IPS DF 4.7 (cell line): Measurements from ENCODE around the gene FAM117B.
"Not testable (repeated sequence)": the region's sequence is repeated elsewhere in the genome, so short reads cannot be mapped to it uniquely, and the experiment has no call there.

Experiments used
- DNase-seq: peaks from one replicate; pipeline ENCODE4 v3.0.0-alpha.2; 2013; ENCODE audit warnings: low spot score; ENCODE audit errors: extremely low read depth

The FAM117B gene

DNA sequence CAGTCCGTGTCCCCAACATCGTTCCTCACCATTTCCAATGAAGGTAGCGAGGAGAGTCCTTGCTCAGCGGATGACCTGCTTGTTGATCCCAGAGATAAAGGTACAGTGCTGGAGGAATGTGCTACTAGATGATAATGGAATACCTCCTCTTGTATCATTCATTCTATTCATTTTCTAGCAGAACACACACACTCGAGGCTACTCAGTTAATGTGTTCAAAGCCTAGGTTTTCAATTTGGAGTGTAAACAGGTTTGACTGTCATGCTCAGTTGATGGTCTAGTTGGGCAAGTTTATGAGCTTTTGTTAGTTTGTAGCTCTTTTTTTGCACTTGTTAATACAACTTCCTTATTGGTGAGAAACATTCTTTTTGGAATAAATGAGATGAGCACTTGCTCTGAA is 122.6 kb downstream of the FAM117B start:
- DNase-seq, result no peak

DNA sequence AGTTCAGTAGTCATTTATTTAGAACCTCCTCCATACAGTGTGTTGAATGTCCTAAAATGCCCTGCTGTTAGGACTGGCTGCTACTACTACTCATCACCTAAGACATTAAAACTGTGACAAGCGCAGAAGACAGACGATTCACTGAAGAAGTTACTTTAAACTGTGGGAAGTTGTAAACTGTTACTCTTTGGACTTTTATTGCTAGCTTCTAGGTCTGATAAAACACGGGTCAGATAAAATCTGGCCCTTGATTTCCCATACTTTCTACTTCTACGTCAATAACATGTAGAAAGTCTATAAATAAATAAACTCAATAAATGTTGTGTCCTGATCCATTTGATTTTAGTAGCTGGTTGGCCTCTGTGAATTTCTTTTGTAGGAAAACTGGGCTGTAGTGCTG is 123.4 kb downstream of the FAM117B start:
- no peak for DNase-seq

DNA sequence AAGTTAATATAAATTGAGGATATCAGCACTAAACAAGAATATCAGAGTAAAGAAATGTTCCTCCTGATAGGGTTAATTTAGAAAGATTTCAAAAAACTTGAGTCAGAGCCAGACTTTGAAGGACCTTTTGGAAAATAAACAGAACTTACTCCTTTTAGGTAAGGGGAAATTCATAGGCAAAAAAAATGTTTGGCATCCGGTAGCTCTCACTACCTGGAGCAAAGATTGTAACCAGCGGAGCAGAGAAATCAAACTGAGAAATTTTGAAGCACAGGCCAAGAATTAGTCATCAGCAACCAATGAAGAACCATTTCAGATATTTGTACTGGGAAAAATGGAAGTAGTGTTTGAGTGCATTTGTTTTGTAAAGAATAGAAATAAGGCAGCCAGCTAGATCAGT is 123.8 kb downstream of the FAM117B start:
- DNase-seq, result no peak

DNA sequence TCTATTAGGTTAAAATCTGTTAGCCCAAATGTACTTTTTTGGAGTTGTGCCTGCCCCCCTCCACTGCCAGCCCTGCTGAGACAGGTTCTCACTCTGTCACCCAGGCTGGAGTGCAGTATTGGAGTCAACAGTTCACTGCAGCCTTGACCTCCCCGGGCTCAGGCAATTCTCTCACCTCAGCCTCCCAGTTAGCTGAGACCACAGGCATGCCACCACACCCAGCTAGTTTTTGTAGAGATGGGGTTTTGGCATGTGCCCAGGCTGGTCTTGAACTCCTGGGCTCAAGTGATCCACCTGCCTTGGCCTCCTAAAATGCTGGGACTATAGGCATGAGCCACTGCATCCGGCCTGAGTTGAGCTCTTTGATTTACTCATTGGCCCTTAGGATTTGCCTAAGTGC is 126.1 kb downstream of the FAM117B start:
- DNase-seq, result no peak

DNA sequence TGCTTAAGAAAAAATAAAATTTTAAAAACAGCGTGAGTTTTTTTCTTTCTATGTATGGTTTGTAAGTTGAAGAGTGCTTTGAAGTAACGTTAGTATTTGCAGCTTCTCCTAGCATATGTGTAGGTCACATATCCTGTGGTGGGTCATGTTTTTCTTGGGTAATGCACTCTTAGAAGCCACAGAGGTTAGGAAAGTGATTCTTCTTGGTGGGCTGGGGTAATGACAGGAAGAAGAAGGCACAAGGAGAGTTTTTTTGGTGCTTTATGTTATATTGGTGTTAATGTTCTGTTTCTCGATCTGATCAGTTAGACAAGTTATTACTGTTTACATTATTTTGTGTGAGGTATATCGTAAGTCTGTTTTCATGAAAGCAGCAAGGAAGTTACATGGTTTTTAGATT is 127.8 kb downstream of the FAM117B start:
- DNase-seq, result no peak

DNA sequence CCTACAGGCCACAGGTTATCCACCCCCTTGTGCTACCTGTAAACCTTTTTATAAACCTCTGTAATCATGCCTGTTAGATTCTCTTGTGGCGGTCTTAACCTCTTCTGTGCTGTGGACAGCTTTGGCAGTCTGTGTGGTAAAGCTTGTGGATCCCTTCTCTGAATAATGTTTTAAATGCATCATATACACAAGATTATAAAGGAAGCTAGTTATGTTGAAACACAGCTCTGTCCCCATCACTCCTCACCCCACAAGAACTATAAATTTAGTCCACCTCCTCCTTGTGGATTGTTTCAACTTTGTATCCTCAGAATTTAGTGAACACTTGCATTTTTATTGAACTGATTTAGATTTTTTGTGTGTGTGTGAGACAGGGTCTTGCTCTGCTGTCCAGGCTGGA is 129.1 kb downstream of the FAM117B start:
- DNase-seq, result no peak

DNA sequence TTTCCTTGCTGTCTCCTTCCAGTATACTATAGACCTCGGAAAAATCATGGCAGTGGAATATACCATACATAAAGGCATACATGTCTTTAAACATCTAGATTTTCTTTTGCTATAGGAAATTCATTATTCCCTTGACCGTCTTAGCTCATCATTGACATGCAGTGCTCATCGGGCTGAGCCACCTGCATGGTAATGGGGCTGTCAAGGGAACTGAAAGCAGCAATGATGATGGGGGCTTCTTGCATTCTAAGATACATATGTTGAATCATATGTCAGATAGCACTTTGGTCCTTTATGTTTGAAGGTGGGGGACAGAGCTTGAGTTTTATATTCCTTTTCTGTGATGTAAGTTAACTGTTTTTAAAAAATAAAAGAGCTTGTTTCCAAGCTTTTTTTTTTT is 130.2 kb downstream of the FAM117B start:
- no peak for DNase-seq

DNA sequence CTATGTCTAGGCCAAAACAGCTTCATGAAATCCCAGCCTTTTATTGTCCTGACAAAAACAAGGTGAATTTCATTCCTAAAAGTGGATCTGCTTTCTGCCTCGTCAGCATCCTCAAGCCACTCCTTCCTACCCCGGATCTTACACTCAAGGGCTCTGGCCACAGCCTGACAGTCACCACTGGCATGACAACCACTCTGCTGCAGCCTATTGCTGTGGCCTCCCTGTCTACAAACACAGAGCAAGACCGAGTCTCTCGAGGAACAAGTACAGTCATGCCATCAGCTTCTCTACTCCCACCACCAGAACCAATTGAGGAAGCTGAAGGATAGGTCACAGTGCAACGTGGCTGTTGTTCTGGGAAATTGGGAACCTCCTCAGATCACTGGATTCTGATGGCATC is 130.7 kb downstream of the FAM117B start:
- DNase-seq, result no peak

DNA sequence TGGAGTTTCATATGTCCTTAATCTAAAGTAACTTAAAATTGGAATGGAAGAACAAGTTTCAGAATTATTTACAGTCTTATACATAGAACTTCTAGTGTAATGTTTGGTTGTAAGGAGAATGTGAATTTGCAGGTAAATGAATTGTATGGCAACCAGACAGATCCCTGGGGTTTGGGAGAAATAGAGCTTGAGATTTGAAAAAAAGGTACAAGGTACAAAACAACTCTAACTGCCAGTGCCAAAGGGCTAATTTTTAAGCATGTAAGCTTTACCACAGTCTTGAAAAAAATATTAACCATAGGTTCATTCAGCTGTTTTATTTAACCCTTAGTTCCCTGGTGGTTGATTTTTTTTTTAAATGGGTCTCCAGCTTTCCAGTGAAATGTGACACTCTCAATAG is 133.5 kb downstream of the FAM117B start:
- DNase-seq, result no peak

DNA sequence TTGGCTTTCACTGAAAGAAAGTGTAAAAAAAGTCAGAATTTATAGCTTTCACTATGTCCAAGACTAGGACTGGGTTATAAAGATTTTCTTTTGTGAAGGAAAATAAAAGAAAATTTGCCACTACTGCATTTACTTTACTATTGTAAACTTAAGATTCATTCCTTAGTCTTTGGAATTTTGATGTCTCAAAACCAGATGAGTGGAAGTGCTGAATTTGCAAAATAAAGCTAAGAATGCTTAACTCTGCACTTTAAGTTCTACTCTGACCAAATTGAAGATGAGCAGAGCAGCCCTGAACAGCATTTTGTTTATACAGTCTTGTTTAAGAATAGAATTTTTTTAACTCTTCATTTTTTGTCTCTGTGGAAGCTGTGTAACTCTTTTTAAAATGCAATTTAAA is 134.4 kb downstream of the FAM117B start:
- DNase-seq, result no peak

DNA sequence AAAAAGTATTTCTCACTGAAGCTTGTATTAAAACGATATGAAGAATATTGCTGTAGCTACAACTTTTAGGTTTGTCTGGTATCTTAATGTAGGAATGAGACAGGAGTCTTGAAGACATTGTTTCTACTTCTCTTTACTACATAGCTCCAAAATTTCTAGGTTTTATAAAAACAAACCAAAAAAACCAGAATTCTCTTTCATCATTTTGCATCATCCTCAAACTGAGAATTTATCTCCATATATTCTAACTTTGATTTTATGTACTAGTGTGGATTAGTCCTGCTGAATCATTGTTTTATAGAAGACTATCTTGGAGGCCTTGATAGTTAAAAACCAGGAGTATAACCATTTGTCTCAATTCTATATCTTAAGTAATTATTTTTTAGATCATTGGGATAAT is 136.6 kb downstream of the FAM117B start:
- DNase-seq, result no peak

DNA sequence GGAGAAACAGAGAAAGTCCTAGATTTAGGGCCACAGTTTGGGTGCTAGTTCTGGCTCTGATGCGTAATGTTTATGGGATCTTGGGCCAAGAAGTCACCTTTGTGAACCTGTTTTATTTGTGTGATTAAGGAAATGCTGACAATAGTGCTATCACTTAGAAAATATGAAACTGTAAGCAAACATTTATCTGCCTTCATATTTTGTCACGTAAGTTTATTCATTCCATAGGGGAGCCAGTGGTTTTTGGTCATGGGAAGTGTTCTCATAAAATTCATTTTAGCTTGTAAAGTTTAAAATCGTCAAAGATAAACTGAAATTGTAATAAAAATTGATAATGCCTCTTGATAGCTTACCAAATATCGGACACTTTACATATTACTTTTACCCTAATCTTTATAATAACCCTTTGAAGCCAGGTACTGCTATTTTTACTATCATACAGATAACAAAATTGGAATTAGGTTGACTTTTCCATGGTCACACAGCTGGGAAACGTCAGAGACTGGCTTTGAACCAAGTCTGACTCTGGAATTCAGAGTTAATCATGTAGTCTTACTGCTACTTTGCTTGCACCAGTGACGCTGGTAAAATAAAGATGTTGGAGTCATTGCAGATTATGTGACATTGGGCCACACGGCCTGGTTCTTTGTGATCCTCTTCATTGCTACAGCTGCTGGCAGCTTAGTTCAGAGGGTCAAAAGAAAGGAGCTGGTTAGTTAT is 137.1 kb downstream of the FAM117B start:
- DNase-seq, result no peak

DNA sequence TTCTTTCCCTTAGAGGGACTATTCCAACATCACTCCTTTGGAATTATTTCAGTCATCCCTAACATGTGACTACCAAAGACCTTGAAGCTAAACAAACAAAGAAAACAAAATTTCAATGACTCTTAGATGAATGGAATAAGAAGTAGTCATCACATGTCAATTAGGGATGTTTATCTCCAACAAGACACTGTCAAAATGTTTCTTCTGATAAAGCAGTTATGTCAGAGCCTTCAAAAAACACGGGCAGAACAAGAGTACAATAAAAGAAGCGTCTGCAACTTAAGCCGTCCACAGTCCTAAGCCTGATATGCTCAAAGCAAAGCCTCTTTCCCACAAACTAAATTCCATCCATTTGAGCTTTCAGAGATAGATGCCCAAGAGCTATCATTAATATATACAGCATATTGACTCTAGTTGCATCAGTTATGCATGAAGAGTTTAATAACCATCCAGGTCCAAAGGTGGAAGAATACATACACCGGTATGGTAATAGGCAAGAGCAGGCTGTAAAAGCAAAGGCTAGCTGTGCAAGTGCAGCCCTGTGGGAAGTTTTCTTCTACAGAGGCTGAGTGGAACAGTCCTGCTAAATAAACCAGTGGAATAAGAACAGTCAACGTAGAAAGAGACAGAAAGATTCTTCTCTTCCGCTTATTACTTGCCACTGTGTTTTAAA is 138.7 kb downstream of the FAM117B start:
- no peak for DNase-seq

DNA sequence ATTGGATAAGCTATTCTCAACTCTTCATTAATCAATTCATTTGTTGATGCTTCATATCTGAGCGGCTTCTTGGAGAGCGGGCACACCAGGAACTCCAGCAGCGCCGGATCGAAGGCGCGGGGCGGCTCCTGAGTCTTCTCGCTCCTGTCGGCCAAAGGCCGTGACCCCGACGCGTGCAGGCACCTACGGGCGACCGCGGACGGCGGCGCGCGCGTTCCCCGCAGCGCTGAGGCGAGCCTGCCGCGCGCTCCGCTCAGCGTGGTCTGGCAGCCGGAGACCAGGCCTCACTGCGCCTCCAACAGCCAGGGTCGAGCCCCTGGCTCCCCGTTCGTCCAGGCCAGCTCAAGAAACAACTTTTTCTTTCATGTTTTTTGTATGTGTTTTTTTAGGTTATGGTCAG is 139.3 kb downstream of the FAM117B start:
- no peak for DNase-seq

DNA sequence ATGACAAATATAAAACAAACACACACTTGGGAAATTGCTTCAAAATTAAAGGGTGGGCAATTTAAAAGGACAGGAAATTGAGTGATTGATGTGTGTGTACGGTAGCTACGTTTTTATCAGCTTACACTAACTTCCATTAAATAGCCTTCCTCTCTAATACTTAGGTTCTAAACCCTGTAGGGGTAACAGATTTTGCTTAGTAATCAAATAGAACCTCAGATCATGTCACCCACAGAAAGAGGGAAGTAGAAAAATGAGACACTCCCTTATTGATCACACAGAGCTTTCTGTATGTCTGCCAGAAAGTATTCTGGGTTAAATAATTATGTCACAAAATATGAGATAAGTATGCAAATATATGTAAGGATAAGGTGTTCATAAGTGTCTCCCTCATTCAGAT is 143.4 kb downstream of the FAM117B start:
- no peak for DNase-seq

DNA sequence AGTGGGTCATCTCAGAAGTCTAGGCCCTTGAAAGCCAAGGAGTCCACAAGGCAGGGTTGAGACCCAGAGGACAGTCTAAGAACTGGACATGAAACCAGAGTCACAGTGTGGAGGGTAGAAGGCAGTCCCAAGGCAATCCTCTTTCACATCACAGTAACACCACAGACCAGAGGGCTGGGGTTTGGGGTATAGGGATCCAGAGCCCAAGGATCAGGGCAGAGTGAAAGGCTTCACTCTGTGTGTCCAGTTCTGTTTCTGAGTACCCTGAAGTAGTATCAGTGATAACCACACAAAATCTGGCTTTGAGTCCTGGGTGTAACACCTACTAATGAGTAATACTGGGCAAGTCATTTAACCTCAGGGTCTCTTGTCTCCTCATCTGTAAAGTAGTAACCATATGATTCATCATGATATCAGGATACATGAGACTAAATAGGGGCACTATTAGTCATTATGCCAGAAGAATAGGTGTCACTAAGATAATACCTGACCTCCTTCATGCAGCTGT is 145.8 kb downstream of the FAM117B start:
- no peak for DNase-seq

DNA sequence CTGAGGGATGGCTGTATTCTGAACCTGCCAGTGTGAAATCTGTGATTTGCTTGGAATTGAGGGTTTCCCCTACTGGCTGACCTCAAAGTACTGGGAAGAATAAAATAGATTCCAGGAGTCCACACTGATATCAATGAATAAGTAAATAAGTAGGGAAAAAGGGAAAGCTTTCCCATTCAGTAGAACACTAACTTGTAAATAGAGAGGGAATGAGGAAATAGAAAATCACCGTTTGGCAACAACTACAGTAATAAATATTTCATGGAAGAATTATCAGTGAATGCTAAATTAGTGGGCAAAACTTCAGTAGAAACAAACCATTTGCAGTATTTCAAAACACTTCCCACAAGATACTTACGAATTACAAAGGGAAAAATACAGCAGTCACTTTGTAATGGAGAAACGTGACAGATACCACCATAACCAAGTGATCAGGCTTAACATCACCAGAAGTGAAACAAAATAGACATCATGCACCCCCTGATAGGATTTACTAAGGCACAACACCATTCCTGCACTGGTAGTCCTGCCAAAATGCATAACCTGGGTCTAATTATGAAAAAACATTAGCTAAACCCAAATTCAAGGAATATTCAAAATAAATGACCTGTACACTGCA is 148.3 kb downstream of the FAM117B start:
- no peak for DNase-seq

DNA sequence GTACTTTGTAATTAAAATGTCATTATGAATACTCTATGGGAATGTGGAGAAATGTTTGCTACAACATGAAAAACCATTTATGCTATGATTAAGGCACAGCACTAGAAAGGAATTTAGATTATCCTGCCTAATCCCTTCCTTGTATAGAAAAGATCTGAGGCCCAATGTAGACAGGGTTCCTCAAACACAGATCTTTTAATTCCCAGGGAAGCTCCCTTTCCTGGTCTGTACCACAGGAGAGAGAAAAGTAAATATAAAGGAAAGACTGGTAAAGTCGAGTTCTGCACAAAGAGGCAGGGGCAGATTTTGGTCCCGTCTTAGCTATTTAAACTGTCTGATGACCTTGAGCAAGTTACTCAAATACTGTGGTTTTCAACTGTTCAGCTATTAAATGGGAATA is 152.1 kb downstream of the FAM117B start:
- no peak for DNase-seq

DNA sequence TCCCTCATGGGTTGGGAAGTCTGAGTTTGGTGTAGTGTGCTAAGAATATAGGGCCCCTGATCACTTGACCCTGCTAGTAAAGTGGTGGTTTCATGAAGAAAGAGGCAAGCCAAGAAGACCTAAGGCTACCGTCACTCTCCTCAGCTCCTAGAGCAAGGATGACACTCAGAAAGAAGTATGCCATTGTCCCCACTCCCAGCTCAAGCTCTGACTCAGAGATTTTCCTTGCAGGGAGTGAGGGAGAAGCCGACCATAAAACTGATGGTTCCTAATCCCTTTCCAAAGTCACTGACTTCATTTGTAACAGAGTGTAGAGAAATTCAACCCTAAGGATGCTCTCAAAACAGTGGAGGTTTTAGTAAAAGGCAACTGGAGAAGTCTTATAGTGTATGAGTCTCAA is 155.9 kb downstream of the FAM117B start:
- no peak for DNase-seq

DNA sequence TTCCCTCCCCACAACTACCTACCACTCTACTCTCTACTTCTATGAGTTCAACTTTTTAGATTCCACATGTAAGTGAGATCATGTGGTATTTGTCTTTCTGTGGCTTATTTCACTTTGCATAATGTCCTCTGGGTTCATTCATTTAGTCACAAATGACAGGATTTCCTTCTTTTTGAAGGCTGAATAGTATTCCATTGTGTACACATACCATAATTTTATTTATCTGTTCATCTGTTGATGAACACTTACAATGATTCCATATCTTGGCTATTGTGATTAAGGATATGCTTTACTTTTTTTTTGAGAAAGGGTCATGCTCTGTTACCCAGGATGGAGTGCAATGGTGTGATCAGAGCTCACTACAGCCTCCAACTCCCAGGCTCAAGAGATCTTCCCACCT is 163.2 kb downstream of the FAM117B start:
- no peak for DNase-seq

DNA sequence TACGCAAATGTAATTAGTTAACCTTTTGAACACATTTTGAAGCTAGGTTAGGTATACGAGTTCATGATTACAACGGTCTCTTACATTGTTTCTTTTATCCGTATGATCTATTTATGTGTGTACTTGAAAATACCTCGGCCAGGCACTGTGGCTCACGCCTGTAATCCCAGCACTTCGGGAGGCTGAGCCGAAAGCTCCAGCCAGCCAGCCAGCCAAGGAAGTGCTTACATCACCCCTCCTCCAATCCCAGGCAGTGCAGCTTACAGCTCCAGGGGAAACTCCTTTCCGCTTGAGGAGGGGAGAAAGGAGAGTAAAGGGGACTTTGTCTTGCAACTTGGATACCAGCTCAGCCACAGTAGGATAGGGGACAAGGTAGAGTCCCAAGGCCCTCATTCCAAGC is 171.1 kb downstream of the FAM117B start:
- DNase-seq, result not testable (repeated sequence)

DNA sequence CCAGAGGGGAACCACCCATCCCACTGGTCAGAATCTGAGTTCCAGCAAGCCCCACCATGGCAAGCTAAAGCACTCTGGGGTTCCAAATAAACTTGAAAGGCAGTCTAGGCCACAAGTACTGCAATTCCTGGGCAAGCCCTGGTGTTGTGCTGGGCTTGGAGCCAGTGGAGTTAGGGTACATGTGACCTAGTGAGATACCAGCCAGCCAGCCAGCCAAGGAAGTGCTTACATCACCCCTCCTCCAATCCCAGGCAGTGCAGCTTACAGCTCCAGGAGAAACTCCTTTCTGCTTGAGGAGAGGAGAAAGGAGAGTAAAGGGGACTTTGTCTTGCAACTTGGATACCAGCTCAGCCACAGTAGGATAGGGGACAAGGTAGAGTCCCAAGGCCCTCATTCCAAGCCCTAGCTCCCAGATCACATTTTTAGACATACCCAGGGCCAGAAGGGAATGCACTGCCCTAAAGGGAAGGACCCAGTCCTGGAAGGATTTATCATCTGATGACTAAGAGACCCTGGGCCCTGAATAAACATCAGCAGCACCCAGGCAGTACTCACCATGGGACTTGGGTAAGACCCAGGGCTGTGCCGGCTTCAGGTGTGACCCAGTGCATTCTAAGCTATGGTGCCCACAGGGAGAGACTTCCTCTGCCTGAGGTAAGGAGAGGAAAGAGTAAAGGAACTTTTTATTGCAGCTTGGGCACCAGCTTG is 172.8 kb downstream of the FAM117B start:
- not testable (repeated sequence) for DNase-seq
